Activated CD4-positive, CD25-positive, alpha-beta regulatory T cell (primary cell): ENCODE measurements around the gene E2F1.
A peak's percentile ranks its signal among the peaks of the same experiment; 100 is the strongest.

ENCODE experiments used
- DNase-seq, 4 experiments: peaks; one replicate each; lab custom pipeline; 2025; lab: John Stamatoyannopoulos, UW

E2F1 gene

GRCh38 chr20:33686100-33686983 is at the start of gene E2F1:
Gene E2F1, minus strand, starts transcription at chr20:33686385. Its CDS starts 121 bp downstream, at chr20:33686264.
- DNase-seq, result peak; percentile 91 to 93 (median 92)

DNA sequence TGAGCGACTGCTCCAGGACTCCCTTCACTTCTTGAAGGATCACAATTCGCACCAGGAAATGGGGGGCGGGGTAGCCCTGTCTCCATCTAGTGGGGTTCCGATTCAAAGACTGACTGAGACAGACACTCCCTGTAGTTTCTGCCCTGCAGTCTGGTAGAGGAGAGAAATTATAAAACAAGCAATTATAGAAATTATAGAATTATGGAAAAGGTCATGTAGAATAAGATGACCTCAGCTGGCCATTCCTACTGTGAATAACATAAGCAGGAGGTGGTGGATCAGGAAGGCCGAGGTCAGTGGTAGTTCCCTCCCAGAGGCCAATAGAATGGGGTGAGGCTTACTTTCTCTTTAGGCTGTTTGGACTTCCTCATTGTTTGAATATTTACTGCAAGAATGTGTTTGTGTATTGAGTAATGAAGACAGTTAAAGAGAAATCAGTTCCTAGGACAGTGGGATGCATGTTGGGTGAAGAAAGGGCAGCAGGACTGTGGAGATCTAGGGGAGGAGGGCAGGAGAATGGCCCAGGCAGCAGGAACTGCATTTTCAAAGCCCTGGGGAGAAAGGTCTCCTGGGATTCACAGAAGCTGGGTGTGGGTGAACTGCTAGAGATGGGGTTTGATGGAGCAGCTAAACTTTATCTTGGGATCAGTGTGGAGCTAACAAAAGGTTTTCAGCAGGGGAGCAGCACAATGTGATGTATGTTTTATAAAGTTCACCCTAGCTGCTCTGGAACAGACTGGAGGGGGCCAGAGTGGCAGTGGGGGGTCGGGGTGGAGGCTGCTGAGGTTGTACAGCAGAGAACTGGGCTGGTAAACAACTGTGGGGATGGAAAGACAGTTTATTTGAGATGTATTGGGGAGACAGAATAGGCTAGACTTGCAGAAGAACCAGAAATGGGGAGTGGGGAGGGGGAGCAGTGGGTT is 47.7 kb upstream of the E2F1 start:
- no peak for DNase-seq

DNA sequence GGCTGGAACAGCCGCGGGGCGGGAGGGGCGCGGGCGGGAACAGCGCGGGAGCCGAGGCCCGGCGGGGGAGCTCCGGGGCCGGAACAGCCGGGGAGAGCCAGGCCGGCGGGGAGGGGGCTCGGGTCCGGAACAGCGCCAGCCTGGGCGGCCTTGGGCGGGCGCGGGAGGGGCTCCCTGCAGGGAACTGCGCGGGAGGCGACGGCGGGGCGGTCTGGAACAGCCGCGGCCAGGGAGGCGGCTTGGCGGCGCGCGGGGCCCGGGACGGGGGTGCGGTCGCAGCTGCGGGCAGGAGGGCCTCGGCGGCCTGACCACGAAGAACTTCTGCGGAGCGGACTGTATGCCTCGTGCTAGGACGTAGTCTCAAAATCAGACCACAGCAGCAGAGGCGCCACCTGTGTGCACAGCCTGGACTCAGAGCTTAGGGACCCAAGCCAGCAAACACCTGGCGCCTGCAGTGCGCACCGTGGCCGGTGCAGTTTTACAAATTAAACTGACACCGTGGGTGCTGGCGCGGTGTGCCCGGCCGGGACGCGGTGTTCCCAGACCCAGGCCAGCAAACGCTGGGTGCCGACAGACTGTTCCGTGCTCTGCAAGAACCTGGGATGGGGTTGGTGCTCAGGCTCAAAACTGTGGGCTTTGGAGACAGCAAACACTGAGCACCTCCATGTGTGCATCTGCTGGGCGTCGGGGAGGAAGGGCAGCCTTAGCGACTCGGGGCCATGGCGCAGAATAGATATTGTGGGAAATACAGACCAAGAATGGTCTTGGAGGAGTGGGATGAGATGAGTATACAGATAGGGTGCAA is 46.2 kb upstream of the E2F1 start:
- peak; percentile 72 to 91 (median 82) for DNase-seq

- peak; percentile 72 to 91 (median 83) for DNase-seq
These were observed 45.5 kb upstream of the E2F1 start, which contains the start of gene ZNF341 for GRCh38 chr20:33731693-33732165. Gene ZNF341, plus strand, starts transcription at chr20:33731996. Its CDS starts 26 bp downstream, at chr20:33732022.

DNA sequence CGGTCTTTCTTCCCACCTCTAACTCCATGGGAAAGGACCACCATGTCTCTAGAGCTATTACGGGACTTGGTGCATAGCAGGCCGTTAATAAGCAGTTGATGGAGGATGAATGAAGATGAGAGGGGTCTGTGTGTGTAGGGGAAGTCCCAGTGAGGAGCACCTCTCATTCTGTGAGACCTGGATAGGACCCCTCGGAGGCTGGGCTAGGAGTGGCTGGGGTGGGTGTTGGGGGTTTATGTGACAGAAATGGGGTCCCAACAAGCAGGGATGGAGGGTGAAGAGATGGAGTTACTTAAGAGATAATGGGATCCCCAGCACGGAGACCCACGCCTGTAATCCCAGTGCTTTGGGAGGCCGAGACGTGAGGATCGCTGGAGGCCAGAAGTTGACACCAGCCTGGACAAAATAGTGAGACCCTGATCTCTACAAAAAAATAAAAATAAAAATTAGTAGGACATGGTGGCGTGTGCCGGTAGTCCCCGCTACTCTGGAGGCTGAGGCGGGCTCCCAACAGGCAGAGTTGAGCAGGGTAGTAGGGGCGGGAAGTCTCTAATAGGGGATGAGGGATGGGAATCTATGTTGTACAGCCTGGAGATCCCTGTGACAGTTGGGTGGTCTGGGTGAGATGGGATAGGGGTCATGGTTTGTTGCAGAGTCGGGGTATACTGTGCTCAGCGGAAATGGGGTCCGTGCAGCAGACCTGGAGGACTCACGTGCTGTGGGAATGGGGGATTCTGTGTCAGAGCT is 44.9 kb upstream of the E2F1 start:
- no peak for DNase-seq

- no peak for DNase-seq
These were observed 42.9 kb upstream of the E2F1 start for GRCh38 chr20:33729101-33729500.

GRCh38 chr20:33728463-33728862 is 42.3 kb upstream of the E2F1 start:
- DNase-seq, result no peak

GRCh38 chr20:33727806-33728205 is 41.6 kb upstream of the E2F1 start:
- DNase-seq, result no peak

DNA sequence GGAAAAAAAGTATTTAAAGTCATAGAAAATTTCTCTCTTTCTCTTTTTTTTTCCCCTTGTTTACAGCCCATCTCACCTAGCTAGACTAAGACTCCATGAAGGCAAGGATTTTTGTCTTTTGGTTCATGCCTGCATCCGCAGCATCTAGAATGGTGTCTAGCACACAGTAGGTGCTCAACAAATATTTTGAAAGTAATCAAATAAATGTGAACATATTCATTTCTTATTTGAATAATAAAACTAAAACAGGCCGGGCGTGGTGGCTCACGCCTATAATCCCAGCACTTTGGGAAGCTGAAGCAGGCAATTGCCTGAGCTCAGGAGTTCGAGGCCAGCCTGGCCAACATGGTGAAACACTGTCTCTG is 40.9 kb upstream of the E2F1 start:
- DNase-seq, result no peak

- DNase-seq, result no peak
These were observed 39.6 kb upstream of the E2F1 start for GRCh38 chr20:33725607-33726264.

- no peak for DNase-seq
These were observed 38.4 kb upstream of the E2F1 start for GRCh38 chr20:33724439-33725094.

DNA sequence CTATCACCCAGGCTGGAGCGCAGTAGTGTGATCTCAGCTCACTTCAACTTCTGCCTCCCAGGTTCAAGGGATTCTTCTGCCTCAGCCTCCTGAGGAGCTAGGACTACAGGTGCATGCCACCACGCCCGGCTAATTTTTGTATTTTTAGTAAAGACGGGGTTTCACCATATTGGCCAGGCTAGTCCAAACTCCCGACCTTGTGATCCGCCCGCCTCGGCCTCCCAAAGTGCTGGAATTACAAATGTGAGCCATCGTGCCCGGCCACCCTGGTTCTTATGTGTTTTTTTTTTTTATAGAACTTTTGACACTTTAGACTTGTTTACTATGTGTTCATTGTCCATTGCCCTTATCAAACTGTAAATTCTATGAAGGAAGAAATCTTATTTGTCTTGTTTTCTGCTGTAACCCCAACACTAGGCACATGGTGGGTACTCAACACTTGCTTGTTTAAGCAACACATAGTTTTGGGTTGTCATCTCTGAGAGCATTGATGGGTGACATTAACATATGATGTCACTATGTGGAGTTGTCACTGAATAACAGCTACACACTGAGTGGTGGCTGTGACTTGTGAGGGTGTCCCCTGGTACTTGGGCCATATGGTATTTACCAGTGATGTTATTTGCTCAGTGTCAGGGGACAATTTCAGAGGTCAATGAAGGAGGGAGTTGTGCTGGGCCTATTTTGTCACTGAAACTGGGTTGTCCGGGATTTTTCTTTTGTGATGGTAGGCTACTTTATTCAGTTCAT is 35.4 kb upstream of the E2F1 start:
- DNase-seq, result no peak

- DNase-seq, result peak; percentile 58 to 74 (median 72)
These were observed 34.0 kb upstream of the E2F1 start, which contains the start of gene PXMP4 for GRCh38 chr20:33719989-33720709. Gene PXMP4, minus strand, starts transcription at chr20:33720310. Its CDS starts 103 bp downstream, at chr20:33720207.

- no peak for DNase-seq
These were observed 33.2 kb upstream of the E2F1 start for GRCh38 chr20:33719277-33719988.

DNA sequence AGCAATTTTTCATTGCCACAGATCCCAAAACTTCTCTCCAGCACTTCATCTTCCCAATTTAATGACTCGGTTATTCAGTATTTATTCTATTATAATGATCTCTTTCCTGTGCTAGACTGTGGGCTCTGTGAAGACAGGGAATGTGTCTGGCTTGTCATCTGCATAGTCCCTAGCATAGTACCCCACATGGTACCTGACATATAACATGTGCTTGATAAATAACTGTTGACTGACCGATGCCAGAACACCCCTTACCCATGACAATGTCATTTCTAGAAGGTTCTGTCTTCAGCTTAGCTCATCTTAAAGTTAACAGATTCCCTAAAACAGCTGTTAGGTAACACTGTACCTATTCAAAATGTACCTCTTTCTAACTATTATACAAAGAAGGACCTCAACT is 30.3 kb upstream of the E2F1 start:
- no peak for DNase-seq

DNA sequence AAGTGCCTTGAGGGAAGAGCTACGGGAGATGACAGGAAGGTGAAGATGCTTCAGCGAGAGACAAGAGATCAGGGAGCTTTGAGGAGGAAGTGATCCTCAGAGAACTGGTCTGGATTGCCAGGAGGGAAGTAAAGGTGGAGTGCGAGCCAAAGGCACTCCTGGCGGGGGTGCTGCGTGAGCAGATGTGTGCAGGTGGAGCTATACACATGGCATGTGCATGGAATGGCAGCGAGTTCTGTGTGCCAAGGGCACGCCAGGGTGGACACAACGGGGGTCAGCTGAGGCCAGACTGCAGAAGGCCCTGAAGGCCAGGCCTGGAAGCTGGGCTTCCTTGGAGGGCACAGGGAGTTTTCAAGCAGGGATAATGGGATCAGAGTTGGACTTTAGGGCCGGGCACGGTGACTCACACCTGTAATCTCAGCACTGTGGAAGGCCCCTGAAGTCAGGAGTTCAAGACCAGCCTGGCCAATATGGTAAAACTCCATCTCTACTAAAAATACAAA is 27.7 kb upstream of the E2F1 start:
- DNase-seq, result no peak

GRCh38 chr20:33711446-33711738 is 25.2 kb upstream of the E2F1 start:
- DNase-seq, result no peak
